Measurements from ENCODE around the gene SYTL1.

The SYTL1 gene

GRCh38 chr1:27353629-27354028 lies 11.8 kb downstream of the SYTL1 start:
- no peak for DNase-seq (ENCODE audit: low spot score)
- no peak for TF ChIP-seq CTCF (conservative IDR thresholded peaks at IDR 0.05; ENCODE audit: low read depth)
- H3K27ac ChIP-seq, result peak overlapping the region; percentile 98
- ChIA-PET CTCF (interaction anchor here (0.8 kb wide), 1 partner anchor 53 kb away, joined by 3 read pairs; no protein-coding TSS in a partner anchor), POLR2A (ENCODE audit: low non-redundant PET) (no interaction called here)

- ChIA-PET POLR2A (ENCODE audit: low non-redundant PET) (no interaction called here), CTCF (interaction anchor here (0.6 to 4.9 kb wide), 2 partner anchors 56 to 161 kb away, joined by 3 to 21 read pairs; no protein-coding TSS in a partner anchor)
- no peak for TF ChIP-seq CTCF (conservative IDR thresholded peaks at IDR 0.05; ENCODE audit: low read depth)
- no peak for DNase-seq (ENCODE audit: low spot score)
- H3K27ac ChIP-seq, result peak overlapping the region; percentile 98
These were observed 13.9 kb downstream of the SYTL1 start for GRCh38 chr1:27355683-27356082.

GRCh38 chr1:27356277-27356618 lies 14.4 kb downstream of the SYTL1 start:
- POLR2A ChIA-PET (ENCODE audit: low non-redundant PET), result no interaction called here

GRCh38 chr1:27356619-27357280 lies 14.9 kb downstream of the SYTL1 start:
- CTCF ChIA-PET, result interaction anchor here (0.5 to 4.9 kb wide), 16 partner anchors 8 to 782 kb away, joined by 3 to 21 read pairs (median 5); no protein-coding TSS in a partner anchor
- no peak for TF ChIP-seq CTCF (conservative IDR thresholded peaks at IDR 0.05; ENCODE audit: low read depth)
- no peak for DNase-seq (ENCODE audit: low spot score)
- H3K27ac ChIP-seq, result peak overlapping the region; percentile 98
- POLR2A ChIA-PET (ENCODE audit: low non-redundant PET), result no interaction called here

More at GRCh38 chr1:27356277-27356618, 14.4 kb downstream of the SYTL1 start:
- no peak for DNase-seq (ENCODE audit: low spot score)
- CTCF ChIA-PET, result interaction anchor here (0.6 to 4.9 kb wide), 2 partner anchors 56 to 252 kb away, joined by 6 to 21 read pairs; no protein-coding TSS in a partner anchor
- TF ChIP-seq CTCF (conservative IDR thresholded peaks at IDR 0.05; ENCODE audit: low read depth), result no peak
- H3K27ac ChIP-seq, result peak overlapping the region; percentile 98

- POLR2A ChIA-PET (ENCODE audit: low non-redundant PET), result interaction anchor here (1.7 kb wide), 1 partner anchor 9 kb away, joined by 5 read pairs; the partner anchor contains the start of gene MAP3K6
- peak; percentile 77 for DNase-seq (ENCODE audit: low spot score)
- TF ChIP-seq CTCF (conservative IDR thresholded peaks at IDR 0.05; ENCODE audit: low read depth), result peak; percentile 92
- peak overlapping the region; percentile 98 for H3K27ac ChIP-seq
- CTCF ChIA-PET, result interaction anchor here (0.5 to 4.9 kb wide), 20 partner anchors 8 to 781 kb away, joined by 3 to 21 read pairs (median 4); no protein-coding TSS in a partner anchor
These were observed 15.6 kb downstream of the SYTL1 start for GRCh38 chr1:27357281-27358037.

Measured in RWPE1 (cell line).